Activated CD4-positive, alpha-beta T cell treated with anti-CD3 and anti-CD28 coated beads for 24 hours (primary cell): ENCODE results near the gene SLC17A4.
"Not testable (repeated sequence)": the region's sequence is repeated elsewhere in the genome, so short reads cannot be mapped to it uniquely, and the experiment has no call there.

Experiments
- DNase-seq, 2 donors: peaks; one replicate each; pipeline ENCODE4 v3.0.0-alpha.2; 2020; ENCODE audit warnings: low read depth in 2 of 2

SLC17A4 gene

DNA sequence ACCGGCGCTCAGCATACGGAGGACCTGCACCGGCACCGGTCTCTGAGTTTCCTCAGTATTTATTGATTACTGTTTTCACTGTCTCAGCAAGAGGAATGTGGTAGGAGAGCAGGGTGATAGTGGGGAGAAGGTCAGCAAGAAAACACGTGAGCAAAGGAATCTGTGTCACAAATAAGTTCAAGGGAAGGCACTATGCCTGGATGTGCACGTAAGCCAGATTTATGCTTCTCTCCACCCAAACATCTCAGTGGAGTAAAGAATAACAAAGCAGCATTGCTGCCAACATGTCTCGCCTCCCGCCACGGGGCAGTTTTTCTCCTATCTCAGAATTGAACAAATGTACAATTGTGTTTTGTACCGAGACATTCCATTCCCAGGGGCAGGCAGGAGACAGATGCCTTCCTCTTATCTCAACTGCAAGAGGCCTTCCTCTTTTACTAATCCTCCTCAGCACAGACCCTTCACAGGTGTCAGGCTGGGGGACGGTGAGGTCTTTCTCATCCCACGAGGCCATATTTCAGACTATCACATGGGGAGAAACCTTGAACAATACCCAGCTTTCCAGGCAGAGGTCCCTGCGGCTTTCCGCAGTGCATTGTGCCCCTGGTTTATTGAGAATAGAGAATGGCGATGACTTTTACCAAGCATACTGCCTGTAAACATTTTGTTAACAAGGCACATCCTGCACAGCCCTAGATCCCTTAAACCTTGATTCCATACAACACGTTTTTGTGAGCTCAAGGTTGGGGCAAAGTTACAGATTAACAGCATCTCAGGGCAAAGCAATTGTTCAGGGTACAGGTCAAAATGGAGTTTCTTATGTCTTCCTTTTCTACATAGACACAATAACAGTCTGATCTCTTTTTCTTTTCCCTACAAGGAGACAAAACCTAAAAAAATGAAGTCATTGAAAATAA is 5.7 kb upstream of the SLC17A4 start:
- not testable (repeated sequence) for DNase-seq

DNA sequence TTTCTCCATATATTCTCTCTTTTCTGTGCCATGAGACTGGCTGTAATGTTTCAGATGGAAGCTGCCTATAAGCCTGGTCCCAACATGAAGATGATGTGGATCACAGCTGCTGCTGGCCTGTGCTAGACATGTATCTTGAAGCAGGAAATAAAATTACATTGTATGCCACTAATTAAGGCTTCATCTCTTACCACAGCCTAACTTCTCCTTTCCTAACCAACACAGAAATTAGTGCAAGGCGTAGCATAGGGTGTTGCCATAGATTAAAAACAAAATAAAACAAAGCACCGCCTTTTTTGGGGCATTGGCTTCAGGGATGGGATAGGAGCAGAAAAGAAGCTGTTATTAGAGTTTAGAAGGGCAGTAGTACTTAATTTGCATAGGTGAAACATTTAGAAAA is 4.7 kb upstream of the SLC17A4 start:
- DNase-seq = no peak

DNA sequence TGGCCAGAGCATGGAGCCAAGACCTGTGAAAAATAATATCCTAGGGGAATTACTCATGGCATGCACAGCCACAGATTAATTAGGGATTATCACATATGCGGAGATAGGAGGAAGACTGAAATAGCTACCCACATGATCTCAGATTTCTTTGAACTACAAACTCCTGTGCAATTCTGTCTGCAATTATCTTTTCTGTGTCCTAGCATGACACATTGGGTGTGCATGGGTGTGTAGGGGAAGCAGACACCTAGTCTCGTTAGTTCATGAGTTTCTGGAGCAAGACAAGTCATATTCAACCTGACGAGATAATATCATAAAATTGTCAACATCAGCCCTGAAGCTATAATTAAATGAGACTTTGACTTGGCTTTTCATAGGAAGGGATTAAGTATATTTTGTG is 3.6 kb upstream of the SLC17A4 start:
- no peak for DNase-seq

DNA sequence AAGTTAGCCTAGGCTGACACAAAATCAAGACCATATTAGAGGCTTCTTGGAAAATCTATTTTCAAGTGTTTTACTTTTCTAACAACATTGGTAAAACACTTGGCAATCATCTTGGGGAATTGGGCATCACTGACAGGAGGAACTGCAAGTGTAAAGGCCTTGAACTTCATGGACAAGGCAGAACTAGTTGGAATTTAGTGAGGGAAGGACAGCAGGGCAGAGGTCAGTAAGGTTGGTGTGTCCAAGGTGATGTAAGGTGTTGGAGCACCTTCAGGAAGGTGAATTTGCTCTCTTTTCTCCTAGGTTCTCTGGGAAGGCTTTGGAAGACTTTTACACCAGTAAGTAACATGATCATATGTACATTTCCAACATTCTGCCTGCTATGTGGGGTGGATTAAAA is 1.5 kb upstream of the SLC17A4 start:
- DNase-seq = no peak

DNA sequence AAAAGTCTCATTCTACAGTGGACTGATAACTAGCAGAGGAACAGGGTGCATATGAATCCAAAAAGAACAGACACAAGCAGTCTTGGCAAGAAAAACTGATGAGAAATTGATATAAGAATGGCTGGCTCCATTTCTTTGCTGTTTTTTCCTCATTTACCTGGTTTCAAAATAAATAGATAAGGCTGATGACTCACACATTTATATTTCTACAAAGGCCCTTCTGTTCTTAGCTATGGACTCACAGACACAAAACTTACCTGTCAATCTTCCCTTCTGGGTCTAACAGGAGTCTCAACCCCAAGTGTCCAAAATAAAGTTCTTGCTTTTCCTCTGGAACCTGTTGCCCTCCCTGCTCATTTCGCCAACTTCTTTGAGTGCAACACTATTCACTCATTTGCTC is 941 bp downstream of the SLC17A4 start:
- no peak for DNase-seq

DNA sequence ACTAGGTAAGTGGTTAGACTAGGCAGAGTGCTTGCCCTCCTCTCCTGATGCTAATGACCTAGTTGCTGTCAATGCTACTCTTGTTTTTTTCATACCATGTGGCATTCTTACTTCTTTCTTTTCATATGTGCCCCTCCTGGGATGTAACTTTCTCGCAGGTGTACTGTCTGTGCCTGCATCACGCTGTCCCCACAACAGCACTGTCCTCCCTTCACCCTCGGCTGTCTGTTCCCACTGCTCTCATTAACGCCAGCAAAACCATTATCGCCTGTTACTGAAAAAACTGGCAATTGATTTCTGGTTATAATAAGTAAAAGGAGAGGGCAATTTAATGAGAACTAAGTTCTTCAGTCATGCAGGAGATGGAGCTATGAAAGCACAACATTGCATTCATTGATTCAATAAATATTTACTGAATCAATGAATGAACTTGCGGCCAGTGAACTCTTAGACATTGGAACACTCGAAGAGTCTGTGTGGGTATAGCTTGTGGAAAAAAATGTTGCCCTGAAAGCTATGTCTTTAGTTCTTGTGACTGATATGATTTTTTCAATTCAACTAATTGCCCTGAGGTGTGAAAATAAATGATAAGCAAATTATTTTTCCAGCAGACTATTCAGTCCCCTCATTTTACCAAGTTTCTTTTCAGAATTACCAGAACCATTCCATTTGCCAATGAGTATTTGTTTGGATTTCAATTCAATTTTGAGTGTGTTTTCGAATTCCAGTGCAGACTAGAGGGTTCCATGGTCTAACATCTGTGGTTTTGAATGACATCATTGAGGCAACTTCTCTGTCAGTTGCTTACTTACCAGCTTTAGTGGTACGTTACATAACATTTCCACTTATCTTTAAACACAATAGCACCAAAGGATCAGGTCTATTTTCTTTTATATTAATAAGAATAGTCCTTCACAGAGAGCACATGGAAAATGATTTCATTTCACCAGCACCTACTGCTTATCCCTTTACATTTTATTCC is 2.1 kb downstream of the SLC17A4 start:
- no peak for DNase-seq

DNA sequence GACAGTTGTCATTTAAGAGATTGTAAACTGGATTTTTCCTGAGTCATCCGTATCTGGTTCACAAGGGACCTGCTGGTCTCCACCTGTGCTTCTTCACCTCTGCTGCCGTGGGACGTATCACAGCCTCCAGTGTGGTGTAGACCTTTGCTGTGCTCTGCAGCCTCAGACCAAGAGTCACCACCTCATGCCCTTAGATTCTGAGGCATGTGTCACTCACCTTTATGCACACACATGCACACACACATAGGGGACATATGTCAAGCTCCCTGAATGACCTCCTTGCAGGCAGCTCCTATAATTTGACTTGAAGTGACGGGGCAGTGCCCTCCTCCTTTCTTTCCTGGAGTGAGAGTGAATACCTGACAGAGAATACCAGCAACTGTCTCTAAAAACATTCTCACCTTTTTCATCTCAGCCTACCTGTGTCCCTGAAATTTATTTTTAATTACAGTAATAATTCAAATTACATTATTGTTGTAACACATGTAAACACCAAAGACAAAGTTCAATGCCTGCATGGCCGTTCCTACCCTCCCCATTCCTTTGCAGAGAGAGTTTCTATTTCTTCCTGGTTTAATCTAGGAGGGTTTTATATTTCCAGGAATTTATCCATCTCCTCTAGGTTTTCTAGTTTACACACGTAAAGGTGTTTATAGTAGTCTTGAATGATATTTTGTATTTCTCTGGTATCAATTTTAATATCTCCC is 3.5 kb downstream of the SLC17A4 start:
- DNase-seq = no peak

DNA sequence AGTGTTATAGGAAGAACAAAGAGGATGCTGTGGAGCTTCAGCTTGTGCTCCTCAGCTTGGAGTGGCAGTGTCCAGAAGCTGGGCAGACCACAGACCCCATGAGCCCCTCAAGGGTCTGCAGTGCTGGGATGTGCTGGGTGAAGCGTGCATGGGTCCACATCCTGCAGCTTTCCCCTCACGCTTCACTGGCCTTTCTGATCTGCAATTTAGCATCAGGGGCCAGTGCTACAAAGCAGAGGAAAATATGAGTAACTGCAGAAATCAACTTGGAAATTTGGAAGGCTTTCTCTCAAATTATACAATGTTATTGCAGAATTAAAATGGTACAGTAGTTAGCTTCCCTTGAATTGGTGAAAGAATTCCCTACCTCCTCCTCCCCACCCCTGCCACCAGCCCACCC is 10.1 kb downstream of the SLC17A4 start:
- no peak for DNase-seq

DNA sequence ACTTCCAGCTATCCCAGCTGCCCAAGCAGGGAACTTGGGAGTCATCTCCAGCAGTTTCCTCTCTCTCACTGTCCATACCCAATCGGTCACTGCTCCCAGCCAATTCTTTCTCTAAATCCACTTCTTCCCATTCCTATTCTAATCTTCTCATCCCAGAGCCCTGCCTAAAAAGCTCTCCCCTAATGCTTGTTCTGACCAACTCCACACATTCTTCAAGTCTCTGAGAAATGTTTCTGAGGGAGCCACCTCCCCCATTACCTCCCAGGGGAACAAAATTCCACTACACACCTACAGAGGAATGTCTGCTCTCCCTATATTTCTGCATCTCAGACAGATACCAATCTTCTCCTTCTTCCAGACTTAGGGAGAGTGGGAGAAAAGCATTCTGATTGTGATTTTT is 14.0 kb downstream of the SLC17A4 start:
- no peak for DNase-seq

DNA sequence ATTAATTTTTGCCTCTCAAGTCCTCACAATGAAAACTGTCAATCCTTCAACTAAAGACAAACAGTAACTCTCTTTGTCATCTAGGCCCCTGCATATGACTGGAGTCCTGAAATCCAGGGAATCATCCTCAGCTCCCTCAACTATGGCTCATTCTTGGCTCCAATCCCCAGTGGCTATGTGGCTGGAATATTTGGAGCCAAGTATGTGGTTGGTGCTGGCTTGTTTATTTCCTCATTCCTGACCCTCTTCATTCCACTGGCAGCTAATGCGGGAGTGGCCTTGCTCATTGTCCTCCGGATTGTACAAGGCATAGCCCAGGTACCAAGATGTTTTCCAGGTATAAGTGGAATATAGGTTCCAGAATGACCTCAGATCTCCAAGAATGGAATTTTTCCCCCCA is 15.4 kb downstream of the SLC17A4 start:
- no peak for DNase-seq

DNA sequence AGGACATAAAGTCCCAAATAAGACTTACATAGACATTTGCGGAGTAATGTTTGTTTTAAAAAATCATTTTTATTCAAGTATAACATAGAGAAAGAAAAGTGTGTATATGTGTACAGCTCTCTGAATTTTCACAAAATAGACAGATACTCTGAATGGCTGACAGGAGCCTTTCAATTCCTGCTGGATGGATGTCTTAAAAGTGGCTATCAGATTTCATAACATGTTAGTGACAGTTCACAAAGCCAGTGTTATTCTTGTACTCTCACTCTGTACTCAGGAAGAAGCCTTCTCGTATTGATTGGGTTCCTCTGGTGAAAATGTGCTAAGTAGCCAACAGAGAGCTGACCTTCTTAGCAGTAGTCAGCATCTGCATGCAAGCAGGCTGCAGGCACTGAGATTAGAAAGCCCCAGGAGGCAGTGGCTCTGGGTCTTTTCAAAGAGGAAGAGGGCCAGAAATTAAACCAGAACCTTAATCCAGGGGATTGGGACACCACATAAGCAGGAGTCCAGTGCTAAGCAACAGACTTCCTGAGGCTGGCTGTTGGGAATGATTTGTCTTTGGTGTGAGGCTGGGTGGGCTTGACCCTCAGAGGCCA is 19.7 kb downstream of the SLC17A4 start:
- no peak for DNase-seq

DNA sequence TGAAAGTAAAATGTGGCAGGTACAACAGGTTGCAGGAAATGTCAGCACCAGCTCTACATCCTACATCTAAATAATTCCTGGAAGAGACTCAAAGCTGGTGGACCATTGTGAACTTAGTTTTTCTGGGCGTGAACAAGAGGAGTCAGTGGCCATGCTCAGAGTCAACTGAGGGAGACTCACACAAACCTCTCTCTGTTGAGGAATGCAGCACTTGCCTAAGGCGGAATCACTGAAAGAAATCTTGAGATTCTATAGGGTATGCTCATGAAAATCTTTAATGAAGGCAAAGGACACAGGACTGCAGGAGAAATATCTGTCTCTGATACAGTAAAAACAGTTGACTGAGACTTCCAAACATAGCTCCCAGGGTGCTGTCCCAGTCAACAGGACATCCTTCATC is 22.5 kb downstream of the SLC17A4 start:
- no peak for DNase-seq

DNA sequence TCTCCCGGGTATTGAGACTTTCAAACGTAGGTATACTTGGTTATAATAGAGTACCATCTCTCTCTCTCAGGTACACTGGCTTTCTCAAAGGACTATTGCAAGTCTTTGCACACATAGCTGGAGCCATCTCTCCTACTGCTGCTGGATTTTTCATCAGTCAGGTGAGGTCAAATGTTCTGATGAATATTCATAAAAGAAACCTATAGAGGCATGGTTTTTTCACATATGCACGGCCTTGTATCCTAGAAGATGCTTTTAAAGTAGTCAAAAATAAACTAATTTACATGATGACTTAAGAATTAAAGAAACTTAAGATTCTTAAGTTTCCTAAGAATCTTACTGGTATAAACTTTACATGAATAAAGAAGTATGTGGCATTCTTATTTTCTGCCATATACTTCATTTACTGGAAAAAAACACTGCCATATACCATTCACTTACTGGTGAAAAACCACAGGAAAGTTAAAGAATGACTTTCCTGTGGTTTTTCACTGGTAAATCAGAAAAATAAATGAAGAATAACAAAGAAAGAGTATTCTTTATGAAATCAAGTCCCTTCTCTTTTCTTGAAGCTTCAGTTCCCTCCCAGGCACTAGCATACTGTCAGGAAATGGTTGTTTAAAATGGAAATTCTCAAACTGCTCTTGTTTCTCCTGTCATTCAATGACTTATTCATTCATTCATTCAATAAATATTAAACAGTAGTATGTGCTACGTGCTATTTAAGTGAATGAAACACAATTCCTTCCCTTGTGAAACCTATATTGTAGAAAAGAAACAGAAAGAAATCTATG is 23.5 kb downstream of the SLC17A4 start:
- DNase-seq = no peak

DNA sequence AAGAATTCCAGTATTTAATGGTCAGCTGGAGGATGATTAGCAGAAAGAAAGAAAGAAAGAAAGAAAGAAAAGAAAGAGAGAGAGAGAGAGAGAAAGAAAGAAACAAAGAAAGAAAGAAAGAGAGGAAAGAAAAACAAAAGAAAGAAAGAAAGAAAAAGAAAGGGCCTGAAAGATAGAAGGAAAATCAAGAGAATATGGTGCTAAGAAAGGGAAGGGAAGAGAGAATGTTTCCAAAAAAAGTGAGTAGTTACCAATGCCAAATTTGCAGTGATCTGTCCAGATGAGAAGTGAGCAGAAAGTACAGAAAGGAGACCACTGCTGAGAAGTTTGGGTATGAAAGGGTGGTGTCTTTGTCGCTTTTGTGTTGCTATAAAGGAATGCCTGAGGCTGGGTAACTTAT is 26.6 kb downstream of the SLC17A4 start:
- no peak for DNase-seq

DNA sequence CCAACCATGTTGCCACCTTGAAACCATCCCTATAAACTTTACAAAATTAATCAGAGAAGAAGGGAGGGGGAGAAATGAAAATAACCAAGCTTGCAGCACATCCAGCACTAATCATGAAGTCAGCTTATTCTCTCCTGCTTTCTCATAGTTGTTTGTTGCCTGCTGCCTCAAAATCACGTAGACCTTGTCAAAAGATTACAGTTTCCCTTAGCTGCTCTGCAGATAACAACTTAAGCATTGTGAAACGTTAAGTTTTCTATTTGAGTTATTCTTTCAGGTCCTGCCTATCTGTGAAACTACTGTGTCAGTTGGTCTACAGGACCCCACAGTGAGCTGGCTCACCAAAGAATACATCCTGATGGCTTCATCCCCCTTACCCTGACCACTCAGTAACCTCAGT is 32.9 kb downstream of the SLC17A4 start:
- no peak for DNase-seq

DNA sequence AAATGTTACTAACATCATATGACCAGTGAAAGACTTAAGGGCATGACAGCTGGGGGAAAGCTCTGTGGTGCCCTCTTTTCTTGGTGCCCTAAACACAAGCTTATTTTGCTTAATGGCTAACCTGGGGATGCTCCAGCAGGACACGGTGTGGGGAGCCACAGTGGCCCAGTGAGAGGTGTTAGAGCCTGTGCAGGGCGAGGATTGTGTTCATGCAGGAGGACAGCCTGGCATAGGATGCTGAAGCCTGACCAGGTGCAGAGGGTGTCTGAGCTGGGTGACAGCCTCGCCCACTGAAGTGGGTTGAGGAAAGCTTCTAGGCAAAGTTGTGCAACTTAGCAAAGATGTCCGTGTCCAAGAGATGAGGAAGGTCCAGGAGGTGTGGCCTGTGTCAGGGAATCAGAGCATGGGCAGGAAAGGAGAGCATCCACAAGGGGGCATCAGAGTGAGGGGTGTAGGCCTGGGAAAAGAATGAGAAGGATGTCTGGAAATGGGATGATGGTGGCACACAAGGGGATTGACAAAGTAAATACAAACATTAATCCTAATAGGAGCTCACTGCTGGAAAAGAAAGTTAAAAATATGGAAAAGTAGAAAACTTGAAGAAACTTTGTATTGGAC is 33.9 kb downstream of the SLC17A4 start:
- peak; percentile 18 to 30 for DNase-seq

DNA sequence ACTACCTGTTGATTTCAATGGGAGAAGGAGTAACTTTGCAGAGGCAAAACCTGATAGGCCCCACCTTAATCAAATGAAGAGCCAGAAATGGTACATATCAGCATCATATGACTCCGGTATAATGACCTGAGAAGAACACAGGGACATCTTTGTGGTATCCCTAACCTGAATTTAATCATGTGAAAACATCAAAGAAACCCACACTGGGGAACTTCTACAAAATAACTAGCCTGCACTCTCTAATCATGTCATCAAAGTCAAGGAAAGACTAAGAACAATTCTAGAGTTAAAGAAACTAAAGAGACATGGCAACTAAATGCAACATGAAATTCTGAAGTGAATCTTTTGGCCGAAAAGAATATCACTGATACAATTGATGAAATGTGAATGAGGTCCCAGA is 34.9 kb downstream of the SLC17A4 start:
- no peak for DNase-seq

DNA sequence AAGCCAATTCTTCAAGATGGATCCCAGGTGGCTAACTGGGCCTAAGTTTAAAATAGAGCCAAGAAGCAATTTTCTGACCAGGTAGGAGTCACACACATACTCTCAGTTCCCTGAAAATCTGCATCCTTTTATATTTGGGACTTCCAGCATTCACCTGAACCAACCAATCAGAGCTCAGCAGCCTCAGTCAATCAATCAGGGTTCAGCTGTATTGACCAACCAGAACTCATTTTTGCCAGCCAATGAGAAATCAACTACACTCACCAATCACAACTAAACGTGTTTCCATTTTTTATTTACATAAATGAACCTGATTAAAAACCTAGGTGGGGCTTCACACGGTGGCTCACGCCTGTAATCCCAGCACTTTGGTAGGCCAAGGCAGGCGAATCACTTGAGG is 37.5 kb downstream of the SLC17A4 start:
- no peak for DNase-seq

DNA sequence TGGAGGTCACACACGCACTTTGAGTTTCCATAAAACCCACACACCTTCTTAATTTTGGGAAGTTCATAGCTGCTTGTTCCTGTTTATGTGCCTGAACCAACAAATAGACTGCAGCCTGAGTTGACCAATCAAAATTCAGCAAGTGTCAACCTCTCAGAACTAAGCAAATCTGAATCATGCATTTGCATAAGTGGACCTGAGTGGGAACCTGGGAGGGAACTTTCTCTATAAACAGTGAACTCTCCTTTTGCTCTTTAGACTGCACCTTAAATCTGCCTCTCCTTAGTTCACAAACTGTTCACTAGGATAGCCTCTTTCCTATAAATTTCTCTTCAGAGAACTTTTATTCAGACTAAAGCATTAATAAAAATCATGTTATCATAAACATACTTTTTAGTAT is 39.4 kb downstream of the SLC17A4 start:
- DNase-seq = no peak

DNA sequence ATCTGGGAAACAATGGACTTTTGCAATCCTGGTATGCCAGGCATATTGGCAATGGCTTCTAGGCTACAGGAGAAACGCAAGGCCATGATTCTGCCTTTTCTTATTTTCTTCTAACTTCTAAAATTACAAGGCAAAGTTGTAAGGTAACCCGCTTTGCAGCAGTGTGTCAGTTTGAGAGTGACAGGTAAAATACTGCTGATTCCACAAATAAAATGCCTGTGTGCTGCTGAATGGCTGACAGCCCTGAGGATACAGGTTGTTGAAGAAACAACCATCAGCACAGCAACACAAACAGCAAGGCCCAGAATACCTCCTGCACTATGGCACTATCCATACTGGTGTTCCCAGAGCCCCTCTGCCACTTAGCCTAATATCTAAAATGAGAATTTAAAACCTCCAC is 40.2 kb downstream of the SLC17A4 start:
- DNase-seq = no peak
